SK-N-SH treated with all-trans-retinoic acid at 6 μM for 48 hours (cell line): ENCODE data around the gene WIPF2.

Experiments
- ATAC-seq: fragments of 200-7000 bp; cut with Tn5 transposase; 3 replicates; pipeline ENCODE4 v1.9.1; 2020; ENCODE audit warnings: mild to moderate bottlenecking, moderate library complexity
- ARNTL ChIP-seq: fragments of 450-650 bp; formaldehyde crosslinking; IDR thresholded peaks from 2 replicates; pipeline ENCODE4 v1.5.0; 2020; ENCODE audit warnings: low read depth, mild to moderate bottlenecking, moderate library complexity, borderline replicate concordance
- CSDC2 ChIP-seq: fragments of 250-450 bp; sonication (Bioruptor Pico); IDR thresholded peaks from 2 replicates; pipeline ENCODE4 v1.5.0; 2020; ENCODE audit warnings: mild to moderate bottlenecking, moderate library complexity
- ESRRG ChIP-seq: fragments of 250-450 bp; sonication (Bioruptor Pico); IDR thresholded peaks from 2 replicates; pipeline ENCODE4 v1.6.1; 2021; ENCODE audit warnings: mild to moderate bottlenecking
- GLIS3 ChIP-seq: fragments of 250-450 bp; sonication (Bioruptor Pico); IDR thresholded peaks from 2 replicates; pipeline ENCODE4 v1.5.0; 2020; ENCODE audit warnings: mild to moderate bottlenecking, moderate library complexity
- OSR1 ChIP-seq: fragments of 250-450 bp; sonication (Bioruptor Pico); IDR thresholded peaks from 2 replicates; pipeline ENCODE4 v1.8.0; 2022; ENCODE audit warnings: moderate library complexity, mild to moderate bottlenecking, inconsistent platforms
- PPARA ChIP-seq: fragments of 250-450 bp; sonication (Bioruptor Pico); IDR thresholded peaks from 2 replicates; pipeline ENCODE4 v1.5.0; 2020; ENCODE audit warnings: mild to moderate bottlenecking, borderline replicate concordance
- SNAI2 ChIP-seq: fragments of 250-450 bp; sonication (Bioruptor Pico); IDR thresholded peaks from 2 replicates; pipeline ENCODE4 v1.5.0; 2020; ENCODE audit warnings: mild to moderate bottlenecking, moderate library complexity
- TCF4 ChIP-seq: fragments of 250-450 bp; sonication (Bioruptor Pico); IDR thresholded peaks from 2 replicates; pipeline ENCODE4 v1.8.0; 2021; ENCODE audit warnings: mild to moderate bottlenecking, moderate library complexity, borderline replicate concordance
- ZC3H10 ChIP-seq: fragments of 250-450 bp; sonication (Bioruptor Pico); IDR thresholded peaks from 2 replicates; pipeline ENCODE4 v1.5.1; 2021; ENCODE audit warnings: mild to moderate bottlenecking, moderate library complexity
- ZFP3 ChIP-seq: fragments of 250-450 bp; sonication (Bioruptor Pico); IDR thresholded peaks from 2 replicates; pipeline ENCODE4 v1.5.0; 2020; ENCODE audit warnings: mild to moderate bottlenecking, moderate library complexity
- ZFP30 ChIP-seq: fragments of 450-650 bp; formaldehyde crosslinking; IDR thresholded peaks from 2 replicates; pipeline ENCODE4 v1.5.0; 2022; ENCODE audit warnings: mild to moderate bottlenecking, moderate library complexity
- ZNF565 ChIP-seq: fragments of 450-650 bp; formaldehyde crosslinking; conservative IDR thresholded peaks from 2 replicates; pipeline ENCODE4 v1.5.0; 2020; ENCODE audit warnings: low read depth, mild to moderate bottlenecking, moderate library complexity
- ZNF70 ChIP-seq: fragments of 450-650 bp; formaldehyde crosslinking; IDR thresholded peaks from 2 replicates; pipeline ENCODE4 v1.5.0; 2020; ENCODE audit warnings: mild to moderate bottlenecking, moderate library complexity
- TF ChIP-seq, protein P1 (sequence below): fragments of 250-450 bp; sonication (Bioruptor Pico); IDR thresholded peaks from 2 replicates; pipeline ENCODE4 v1.8.0; 2021; ENCODE audit warnings: low read depth, mild to moderate bottlenecking, moderate library complexity, borderline replicate concordance
- TF ChIP-seq, protein P2 (sequence below): fragments of 250-450 bp; sonication (Bioruptor Pico); IDR thresholded peaks from 2 replicates; pipeline ENCODE4 v1.5.0; 2020; ENCODE audit warnings: mild to moderate bottlenecking, moderate library complexity
- TF ChIP-seq, protein P3 (sequence below): fragments of 250-450 bp; sonication (Bioruptor Pico); IDR thresholded peaks from 2 replicates; pipeline ENCODE4 v1.8.0; 2020; ENCODE audit warnings: mild to moderate bottlenecking, moderate library complexity, borderline replicate concordance
- TF ChIP-seq, protein P4 (sequence below): fragments of 250-450 bp; sonication (Bioruptor Pico); IDR thresholded peaks from 2 replicates; pipeline ENCODE4 v1.5.1; 2020; ENCODE audit warnings: low read depth, mild to moderate bottlenecking, moderate library complexity

The WIPF2 gene

DNA sequence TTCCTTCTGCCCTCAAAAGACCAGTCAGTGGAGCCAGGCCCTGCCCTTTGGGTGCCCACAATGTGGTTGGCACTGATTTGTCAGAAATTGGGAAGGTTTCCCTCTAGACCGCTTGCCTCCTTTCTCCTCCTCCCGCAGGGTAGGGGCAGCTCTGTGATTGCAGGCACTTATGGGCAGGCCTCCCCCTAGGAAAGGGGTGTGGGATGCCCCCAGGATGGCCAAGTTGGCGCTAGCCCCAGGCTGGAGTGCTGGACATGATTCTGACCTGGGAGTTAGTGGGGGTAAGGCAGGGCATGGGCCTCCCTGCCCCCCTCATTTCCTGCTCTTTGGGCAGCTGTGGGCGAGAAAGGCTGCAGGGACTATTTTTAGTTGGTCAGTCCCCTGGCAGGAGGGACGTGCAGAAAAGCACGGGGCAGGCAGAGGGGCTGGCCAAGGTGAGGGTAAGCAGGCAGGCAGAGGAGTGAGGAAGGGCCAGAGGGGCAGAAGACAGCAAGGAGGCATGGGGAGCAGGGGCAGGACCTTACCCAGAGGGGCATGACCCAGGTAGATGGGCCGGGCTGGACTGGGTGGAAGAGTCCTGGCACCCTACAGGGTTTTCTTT lies 93.1 kb downstream of the WIPF2 start:
- no peak for TF ChIP-seq SNAI2
- TF ChIP-seq ZFP3 (CRISPR knock-in tag): no peak
- no peak for TF ChIP-seq GLIS3 (CRISPR knock-in tag)
- TF ChIP-seq ZFP30 (CRISPR knock-in tag): no peak
- no peak for TF ChIP-seq TCF4 (CRISPR knock-in tag)
- TF ChIP-seq, protein P1, sequence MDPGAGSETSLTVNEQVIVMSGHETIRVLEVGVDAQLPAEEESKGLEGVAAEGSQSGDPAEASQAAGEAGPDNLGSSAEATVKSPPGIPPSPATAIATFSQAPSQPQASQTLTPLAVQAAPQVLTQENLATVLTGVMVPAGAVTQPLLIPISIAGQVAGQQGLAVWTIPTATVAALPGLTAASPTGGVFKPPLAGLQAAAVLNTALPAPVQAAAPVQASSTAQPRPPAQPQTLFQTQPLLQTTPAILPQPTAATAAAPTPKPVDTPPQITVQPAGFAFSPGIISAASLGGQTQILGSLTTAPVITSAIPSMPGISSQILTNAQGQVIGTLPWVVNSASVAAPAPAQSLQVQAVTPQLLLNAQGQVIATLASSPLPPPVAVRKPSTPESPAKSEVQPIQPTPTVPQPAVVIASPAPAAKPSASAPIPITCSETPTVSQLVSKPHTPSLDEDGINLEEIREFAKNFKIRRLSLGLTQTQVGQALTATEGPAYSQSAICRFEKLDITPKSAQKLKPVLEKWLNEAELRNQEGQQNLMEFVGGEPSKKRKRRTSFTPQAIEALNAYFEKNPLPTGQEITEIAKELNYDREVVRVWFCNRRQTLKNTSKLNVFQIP (CRISPR knock-in tag): no peak
- no peak for TF ChIP-seq ZNF565 (CRISPR knock-in tag)
- no peak for TF ChIP-seq ZC3H10 (CRISPR knock-in tag)
- no peak for TF ChIP-seq OSR1 (CRISPR knock-in tag)
- TF ChIP-seq CSDC2: no peak
- no peak for TF ChIP-seq PPARA (CRISPR knock-in tag)
- no peak for TF ChIP-seq ARNTL (CRISPR knock-in tag)

DNA sequence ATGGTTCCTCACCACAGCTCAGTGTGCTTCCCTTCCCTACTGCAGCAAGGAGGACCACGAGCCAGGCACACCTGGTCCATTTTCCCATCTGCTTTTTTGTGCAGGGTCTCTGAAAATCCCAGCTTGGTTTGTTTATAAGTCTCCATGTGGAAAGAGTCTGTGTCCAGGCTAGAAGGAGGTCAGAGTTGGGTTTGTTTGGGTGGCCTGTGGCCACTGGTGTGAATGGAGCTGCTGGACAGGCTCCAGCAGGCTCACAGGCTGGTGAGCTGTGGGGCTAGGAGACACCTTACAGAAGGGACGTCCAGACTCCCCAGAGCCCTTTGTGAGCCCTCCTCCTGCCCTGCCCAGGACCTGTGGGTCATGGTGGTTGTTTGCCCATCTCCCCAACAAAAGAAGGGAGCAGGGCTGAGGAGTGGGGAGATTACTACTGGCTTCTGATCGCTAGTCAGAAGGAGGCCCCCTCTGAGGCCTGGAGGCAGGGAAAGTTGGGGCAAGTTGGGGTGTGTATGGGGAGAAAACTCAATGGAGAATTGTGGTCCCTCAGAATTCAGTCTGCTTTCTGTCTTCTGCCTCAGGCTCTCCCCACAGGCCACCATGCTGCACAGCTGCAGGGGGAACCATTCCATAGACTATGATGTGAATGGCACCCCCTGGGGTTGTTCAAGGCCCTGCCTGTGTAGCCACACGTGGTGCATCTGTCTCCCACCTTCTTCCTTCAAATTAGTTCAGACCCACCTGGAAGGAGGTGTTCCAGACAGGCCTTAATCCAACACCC lies 94.0 kb downstream of the WIPF2 start:
- TF ChIP-seq ZNF565 (CRISPR knock-in tag): no peak
- TF ChIP-seq ZC3H10 (CRISPR knock-in tag): no peak
- TF ChIP-seq, protein P1 (CRISPR knock-in tag): no peak
- TF ChIP-seq PPARA (CRISPR knock-in tag): no peak
- no peak for TF ChIP-seq ZFP30 (CRISPR knock-in tag)
- TF ChIP-seq, protein P2, sequence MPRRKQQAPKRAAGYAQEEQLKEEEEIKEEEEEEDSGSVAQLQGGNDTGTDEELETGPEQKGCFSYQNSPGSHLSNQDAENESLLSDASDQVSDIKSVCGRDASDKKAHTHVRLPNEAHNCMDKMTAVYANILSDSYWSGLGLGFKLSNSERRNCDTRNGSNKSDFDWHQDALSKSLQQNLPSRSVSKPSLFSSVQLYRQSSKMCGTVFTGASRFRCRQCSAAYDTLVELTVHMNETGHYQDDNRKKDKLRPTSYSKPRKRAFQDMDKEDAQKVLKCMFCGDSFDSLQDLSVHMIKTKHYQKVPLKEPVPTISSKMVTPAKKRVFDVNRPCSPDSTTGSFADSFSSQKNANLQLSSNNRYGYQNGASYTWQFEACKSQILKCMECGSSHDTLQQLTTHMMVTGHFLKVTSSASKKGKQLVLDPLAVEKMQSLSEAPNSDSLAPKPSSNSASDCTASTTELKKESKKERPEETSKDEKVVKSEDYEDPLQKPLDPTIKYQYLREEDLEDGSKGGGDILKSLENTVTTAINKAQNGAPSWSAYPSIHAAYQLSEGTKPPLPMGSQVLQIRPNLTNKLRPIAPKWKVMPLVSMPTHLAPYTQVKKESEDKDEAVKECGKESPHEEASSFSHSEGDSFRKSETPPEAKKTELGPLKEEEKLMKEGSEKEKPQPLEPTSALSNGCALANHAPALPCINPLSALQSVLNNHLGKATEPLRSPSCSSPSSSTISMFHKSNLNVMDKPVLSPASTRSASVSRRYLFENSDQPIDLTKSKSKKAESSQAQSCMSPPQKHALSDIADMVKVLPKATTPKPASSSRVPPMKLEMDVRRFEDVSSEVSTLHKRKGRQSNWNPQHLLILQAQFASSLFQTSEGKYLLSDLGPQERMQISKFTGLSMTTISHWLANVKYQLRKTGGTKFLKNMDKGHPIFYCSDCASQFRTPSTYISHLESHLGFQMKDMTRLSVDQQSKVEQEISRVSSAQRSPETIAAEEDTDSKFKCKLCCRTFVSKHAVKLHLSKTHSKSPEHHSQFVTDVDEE (CRISPR knock-in tag): no peak
- TF ChIP-seq GLIS3 (CRISPR knock-in tag): no peak
- no peak for TF ChIP-seq ZFP3 (CRISPR knock-in tag)
- no peak for TF ChIP-seq ESRRG (CRISPR knock-in tag)
- no peak for TF ChIP-seq SNAI2
- TF ChIP-seq TCF4 (CRISPR knock-in tag): no peak
- TF ChIP-seq, protein P3, sequence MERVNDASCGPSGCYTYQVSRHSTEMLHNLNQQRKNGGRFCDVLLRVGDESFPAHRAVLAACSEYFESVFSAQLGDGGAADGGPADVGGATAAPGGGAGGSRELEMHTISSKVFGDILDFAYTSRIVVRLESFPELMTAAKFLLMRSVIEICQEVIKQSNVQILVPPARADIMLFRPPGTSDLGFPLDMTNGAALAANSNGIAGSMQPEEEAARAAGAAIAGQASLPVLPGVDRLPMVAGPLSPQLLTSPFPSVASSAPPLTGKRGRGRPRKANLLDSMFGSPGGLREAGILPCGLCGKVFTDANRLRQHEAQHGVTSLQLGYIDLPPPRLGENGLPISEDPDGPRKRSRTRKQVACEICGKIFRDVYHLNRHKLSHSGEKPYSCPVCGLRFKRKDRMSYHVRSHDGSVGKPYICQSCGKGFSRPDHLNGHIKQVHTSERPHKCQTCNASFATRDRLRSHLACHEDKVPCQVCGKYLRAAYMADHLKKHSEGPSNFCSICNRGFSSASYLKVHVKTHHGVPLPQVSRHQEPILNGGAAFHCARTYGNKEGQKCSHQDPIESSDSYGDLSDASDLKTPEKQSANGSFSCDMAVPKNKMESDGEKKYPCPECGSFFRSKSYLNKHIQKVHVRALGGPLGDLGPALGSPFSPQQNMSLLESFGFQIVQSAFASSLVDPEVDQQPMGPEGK (CRISPR knock-in tag): no peak
- no peak for TF ChIP-seq ARNTL (CRISPR knock-in tag)
- no peak for TF ChIP-seq ZNF70 (CRISPR knock-in tag)
- TF ChIP-seq, protein P4, sequence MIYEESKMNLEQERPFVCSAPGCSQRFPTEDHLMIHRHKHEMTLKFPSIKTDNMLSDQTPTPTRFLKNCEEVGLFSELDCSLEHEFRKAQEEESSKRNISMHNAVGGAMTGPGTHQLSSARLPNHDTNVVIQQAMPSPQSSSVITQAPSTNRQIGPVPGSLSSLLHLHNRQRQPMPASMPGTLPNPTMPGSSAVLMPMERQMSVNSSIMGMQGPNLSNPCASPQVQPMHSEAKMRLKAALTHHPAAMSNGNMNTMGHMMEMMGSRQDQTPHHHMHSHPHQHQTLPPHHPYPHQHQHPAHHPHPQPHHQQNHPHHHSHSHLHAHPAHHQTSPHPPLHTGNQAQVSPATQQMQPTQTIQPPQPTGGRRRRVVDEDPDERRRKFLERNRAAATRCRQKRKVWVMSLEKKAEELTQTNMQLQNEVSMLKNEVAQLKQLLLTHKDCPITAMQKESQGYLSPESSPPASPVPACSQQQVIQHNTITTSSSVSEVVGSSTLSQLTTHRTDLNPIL (CRISPR knock-in tag): no peak
- ATAC-seq: no peak

More for the DNA sequence above, 93.1 kb downstream of the WIPF2 start:
- ATAC-seq: no peak; the same call in 2 of the 3 replicates
